GM23248 (cell line): ENCODE results near the gene DEDD2.

ENCODE experiments used
- EZH2 ChIP-seq: fragments of 200-600 bp; sonication (generic); IDR thresholded peaks from 2 replicates; pipeline ENCODE4 v1.6.1; 2018; ENCODE audit warnings: antibody characterized with exemption, mild to moderate bottlenecking; ENCODE audit not compliant: insufficient read depth, poor library complexity, severe bottlenecking
- EZH2phosphoT487 ChIP-seq: fragments of 200-600 bp; sonication (generic); IDR thresholded peaks from 2 replicates; pipeline ENCODE4 v1.6.1; 2018; ENCODE audit warnings: antibody characterized with exemption, moderate library complexity, mild to moderate bottlenecking, low read depth; ENCODE audit not compliant: insufficient read depth

DNA sequence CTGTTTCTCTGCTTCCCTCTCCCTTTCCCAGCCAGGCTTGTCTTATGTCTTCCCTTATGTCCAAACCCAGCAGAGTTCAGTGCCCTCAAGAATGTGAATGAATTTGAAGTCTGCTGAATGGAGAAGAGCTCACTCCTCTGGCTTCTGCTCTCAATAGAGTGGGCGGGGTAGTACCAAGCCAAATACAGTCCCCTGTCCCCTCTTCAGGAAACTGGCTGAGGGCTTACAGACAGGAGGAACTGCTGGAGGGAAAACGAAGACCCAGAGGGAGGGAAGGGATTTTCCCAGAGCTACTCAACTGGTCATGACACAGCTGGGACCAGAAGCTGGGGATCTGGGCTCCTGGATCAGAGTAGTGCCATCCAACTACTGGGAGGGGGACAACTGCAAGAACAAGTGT is 52.3 kb downstream of the DEDD2 start:
- TF ChIP-seq EZH2 (no peak), EZH2phosphoT487 (no peak)
